HG03108 (cell line): Measurements from ENCODE around the gene H1-8.
"Not testable (repeated sequence)": the region's sequence is repeated elsewhere in the genome, so short reads cannot be mapped to it uniquely, and the experiment has no call there.

ENCODE experiments used
- ATAC-seq: cut with Tn5 transposase; IDR thresholded peaks from one replicate; pipeline ENCODE4 v1.9.1; 2021; ENCODE audit warnings: moderate library complexity; ENCODE audit not compliant: unreplicated experiment

H1-8 gene

DNA sequence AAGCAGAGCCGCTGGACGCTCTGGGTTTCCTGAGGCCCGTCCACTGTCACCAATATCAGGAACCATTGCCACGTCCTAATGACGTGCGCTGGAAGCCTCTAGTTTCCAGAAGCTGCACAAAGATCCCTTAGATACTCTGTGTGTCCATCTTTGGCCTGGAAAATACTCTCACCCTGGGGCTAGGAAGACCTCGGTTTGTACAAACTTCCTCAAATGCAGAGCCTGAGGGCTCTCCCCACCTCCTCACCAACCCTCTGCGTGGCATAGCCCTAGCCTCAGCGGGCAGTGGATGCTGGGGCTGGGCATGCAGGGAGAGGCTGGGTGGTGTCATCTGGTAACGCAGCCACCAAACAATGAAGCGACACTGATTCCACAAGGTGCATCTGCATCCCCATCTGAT is 11.3 kb upstream of the H1-8 start:
- ATAC-seq = no peak

DNA sequence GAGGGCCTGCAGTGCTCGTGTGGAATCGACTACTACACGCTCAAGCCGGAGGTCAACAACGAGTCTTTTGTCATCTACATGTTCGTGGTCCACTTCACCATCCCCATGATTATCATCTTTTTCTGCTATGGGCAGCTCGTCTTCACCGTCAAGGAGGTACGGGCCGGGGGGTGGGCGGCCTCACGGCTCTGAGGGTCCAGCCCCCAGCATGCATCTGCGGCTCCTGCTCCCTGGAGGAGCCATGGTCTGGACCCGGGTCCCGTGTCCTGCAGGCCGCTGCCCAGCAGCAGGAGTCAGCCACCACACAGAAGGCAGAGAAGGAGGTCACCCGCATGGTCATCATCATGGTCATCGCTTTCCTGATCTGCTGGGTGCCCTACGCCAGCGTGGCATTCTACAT is 10.7 kb upstream of the H1-8 start:
- ATAC-seq = no peak

DNA sequence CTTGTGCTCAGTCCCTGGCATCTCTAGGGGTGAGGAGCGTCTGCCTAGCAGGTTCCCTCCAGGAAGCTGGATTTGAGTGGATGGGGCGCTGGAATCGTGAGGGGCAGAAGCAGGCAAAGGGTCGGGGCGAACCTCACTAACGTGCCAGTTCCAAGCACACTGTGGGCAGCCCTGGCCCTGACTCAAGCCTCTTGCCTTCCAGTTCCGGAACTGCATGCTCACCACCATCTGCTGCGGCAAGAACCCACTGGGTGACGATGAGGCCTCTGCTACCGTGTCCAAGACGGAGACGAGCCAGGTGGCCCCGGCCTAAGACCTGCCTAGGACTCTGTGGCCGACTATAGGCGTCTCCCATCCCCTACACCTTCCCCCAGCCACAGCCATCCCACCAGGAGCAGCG is 9.6 kb upstream of the H1-8 start:
- no peak for ATAC-seq

DNA sequence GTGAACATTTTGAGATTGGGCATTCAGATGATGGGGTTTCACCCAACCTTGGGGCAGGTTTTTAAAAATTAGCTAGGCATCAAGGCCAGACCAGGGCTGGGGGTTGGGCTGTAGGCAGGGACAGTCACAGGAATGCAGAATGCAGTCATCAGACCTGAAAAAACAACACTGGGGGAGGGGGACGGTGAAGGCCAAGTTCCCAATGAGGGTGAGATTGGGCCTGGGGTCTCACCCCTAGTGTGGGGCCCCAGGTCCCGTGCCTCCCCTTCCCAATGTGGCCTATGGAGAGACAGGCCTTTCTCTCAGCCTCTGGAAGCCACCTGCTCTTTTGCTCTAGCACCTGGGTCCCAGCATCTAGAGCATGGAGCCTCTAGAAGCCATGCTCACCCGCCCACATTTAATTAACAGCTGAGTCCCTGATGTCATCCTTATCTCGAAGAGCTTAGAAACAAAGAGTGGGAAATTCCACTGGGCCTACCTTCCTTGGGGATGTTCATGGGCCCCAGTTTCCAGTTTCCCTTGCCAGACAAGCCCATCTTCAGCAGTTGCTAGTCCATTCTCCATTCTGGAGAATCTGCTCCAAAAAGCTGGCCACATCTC is 8.4 kb upstream of the H1-8 start:
- ATAC-seq = no peak

DNA sequence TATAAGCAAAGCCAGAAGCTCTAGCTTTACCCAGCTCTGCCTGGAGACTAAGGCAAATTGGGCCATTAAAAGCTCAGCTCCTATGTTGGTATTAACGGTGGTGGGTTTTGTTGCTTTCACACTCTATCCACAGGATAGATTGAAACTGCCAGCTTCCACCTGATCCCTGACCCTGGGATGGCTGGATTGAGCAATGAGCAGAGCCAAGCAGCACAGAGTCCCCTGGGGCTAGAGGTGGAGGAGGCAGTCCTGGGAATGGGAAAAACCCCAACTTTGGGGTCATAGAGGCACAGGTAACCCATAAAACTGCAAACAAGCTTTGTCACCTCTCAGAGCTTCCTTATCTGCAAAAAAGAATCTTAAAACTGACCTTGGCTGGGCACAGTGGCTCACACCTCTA is 7.9 kb upstream of the H1-8 start:
- no peak for ATAC-seq

DNA sequence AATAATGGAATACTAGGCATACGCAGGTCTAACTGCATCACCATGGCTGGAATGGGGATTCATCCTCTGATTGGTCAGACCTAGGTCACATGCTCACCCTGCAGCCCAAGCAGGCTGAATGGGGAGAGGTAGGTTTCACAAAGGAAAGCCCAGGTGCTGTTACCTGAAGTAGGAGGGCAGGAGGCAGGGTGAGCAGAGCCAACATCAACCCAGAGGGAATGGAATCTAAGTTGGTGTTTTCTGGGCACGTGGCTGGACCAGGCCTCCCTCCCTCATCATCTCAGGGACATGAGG is 6.7 kb upstream of the H1-8 start:
- ATAC-seq = no peak

DNA sequence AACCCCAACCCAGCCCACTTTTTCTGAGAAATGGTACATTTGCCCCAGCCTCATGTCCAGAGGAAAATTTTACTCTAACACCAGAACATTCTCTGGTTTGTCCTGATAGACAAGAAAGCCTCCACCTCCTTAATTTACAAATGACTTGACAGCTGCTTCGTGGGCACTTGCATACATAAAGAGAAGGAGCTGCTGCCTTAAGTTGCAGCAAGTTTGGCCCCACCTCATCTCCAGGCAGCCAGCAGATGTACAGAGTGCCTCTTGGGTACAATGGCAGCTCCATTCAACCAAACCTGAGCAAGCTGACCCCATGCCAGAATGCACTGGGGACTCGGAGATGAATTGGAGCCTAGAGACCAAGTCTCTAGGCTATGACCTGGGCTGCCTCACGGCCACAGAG is 6.2 kb upstream of the H1-8 start:
- ATAC-seq = no peak

DNA sequence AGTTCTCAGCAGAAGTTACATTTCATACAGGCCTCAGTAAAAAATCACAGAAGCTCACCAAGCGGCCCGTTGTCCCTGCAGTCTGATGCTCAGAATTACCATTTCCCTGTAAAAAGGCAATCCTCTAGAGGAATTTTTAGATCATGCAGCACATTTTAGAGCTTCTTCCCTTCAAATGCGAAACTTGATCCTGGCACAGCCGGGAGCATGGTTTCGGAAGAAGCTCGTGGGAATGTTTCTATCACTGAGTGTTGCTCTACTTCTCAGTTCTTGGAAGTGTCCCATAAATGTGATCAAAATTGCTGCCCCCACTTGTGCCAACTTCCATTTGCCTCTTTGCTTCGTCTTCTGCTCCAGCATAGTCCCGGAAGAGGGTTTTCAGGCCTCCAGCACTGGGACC is 3.8 kb upstream of the H1-8 start:
- no peak for ATAC-seq

DNA sequence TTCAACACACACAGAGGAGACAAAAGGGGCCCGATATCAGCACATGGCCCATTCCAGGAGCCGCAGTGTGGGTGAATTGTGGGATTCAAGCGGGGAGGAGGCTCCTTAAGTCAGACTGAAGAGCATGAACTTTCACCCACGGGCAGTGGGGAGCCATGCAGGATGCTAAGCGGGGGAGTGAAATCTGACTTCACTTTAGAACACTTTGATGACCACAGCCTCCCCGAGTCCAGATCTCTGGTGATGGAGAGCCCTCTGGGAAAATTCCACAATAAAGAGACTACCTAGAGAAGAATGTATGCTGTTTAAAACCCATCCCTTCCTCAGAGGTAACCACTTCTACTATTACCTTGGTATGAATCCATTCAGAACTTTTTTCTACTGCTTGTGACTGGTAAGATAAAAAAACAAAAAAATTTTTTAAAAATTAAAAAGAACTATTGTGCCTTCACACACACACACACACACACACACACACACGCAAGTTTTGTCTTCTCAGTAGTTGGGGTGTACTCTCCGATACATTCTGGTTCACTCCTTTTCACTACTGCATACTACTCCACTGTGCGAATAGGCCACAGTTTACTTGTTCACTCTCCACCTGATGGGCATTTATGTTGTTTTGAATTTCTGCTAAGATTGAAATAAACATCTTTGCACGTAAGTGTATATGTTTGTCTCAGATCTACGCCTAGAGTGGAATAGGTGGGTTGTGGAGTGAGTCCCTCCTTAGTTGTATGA is 2.0 kb upstream of the H1-8 start:
- ATAC-seq = no peak

DNA sequence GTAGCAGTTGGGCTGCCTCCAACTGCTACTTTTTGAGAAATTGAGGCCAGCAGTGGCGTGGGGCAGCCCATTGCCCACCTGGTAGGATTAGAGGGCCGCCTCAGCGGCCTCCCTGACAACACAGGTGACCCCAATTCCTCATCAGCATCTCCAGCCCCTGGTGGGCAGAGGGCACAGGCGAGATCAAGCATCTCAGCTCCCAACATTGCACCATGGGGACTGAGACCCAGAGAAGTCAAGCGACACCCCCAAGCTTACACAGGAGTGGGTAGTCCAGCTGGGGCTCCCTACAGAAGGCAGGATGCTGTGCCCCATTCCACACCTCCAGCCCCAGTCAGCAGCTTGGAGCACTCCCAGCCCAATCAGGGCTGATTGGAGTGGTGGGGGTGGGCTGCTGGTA is 228 bp upstream of the H1-8 start:
- no peak for ATAC-seq

DNA sequence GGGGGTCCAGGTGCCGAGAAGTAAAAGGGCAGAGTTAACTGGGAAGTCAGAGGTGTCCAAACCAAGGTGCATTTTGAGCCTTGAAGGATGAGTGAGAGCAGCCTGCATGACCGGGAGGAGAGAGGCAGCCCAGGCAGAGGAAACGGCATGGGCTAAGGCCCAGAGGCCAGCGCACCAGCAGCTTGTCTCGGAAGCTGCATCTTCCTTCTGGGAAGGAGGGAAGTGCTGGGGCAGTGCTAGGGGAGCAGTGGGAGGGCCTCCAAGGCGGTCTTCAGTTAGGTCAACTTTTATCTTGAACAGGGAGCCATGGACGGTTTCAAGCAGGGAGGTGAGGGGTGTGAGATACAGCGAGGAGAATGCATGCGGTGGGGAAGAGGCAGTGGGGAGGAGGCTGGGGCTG is 1.0 kb downstream of the H1-8 start:
- no peak for ATAC-seq

DNA sequence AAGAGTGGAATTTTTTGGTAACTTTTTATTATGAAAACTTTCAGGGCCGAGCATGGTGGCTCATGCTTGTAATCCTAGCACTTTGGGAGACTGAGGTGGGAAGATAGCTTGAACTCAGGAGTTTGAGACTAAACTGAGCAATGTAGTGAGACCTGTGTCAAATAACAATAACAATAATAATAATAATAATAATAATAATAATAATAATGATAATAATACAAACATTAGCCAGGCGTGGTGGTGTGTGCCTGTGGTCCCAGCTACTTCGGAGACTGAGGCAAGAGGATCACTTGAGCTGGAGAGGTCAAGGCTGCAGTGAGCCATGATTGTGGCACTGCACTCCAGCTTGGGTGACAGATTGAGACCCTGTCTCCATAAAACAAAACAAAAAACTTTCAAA is 3.0 kb downstream of the H1-8 start:
- ATAC-seq = not testable (repeated sequence)

DNA sequence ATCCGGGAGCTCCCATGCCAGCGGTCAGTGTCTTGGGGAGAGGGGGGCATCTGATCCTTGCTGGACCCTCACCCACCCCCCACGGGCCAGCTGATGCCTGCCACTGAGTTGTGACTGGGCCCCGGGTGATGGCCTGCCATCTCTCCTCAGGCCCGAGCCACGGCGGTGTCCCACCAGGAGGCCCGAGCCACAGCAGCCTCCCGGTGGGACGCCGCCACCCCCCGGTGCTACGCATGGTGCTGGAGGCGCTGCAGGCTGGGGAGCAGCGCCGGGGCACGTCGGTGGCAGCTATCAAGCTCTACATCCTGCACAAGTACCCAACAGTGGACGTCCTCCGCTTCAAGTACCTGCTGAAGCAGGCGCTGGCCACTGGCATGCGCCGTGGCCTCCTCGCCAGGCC is 4.3 kb downstream of the H1-8 start:
- no peak for ATAC-seq

DNA sequence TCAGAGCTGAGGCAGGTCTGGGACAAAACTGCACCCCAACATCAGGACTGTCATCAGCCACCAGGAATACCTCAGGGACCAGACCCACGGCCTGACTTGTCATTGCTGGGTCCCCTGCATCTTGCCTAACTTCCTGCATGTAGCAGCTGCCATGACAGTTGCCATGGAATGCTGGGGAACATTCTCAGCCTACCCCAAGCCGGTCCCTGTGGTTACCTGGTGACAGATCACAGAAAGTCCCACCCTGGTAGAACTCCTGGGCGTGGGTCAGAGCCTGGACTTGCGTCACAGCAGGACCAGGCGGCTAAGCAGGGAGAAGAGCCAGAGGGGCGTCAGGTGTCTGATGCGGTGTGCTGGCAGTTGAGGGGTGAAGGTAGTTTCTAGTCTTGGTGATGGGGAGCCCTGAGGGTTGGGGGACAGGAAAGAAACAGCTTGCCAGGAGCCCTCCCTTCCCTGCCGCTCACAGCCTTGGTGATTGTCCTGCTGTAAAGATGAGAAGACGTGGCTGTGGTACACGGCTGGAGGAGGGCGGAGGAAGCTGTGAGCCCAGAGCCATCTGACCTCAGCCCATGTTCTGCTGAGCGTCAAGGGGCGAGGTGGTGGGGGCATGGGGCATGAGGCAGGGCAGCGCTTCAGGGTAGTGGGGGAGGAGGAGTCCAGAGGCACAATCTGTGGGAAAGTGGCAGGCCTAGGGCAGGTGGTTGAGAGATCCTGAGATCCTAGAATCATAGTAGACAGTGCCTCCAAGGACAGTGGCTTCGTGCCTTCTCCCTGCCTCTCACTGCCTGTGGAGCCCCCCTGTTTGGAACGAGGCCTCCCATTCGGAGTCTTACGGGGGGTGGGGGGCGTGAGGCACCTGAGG is 5.4 kb downstream of the H1-8 start:
- no peak for ATAC-seq

DNA sequence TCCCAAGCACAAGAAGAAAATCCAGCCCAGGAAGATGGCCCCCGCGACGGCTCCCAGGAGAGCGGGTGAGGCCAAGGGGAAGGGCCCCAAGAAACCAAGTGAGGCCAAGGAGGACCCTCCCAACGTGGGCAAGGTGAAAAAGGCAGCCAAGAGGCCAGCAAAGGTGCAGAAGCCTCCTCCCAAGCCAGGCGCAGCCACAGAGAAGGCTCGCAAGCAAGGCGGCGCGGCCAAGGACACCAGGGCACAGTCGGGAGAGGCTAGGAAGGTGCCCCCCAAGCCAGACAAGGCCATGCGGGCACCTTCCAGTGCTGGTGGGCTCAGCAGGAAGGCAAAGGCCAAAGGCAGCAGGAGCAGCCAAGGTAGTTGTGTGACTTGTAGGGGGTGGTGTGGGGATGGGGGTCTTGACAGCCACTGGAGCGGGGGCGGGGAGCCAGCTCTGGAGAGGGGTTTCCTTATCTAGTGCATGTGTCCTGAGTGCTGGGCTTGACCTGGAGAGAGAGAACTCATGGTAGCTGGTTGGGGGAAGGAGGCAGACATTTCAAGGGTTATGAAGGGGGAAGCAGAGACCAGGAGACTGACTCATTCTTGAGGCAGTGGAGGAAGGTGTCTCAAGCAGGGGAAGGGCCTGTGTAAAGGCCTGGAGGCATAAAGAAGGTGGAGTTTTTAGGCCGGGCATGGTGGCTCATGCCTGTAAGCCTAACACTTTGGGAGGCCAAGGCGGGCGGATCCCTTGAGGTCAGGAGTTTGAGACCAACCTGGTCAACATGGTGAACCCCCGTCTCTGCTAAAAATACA is 6.2 kb downstream of the H1-8 start:
- ATAC-seq = no peak

DNA sequence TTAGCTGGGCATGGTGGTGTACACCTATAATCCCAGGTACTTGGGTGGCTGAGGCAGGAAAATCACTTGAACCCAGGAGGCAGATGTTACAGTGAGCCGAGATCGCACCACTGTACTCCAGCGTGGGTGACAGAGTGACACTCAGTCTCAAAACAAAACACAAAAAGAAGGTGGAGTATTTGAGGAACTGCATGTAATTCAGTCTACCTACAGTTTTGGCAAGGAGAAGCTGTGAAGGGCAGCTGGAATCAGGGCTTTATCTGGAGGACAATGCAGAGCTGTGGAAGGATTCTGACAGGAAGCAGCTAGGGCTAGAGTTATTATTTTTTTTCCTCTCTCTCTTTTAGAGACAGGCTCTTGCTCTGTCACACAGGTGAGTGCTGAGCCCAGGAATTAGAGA is 6.8 kb downstream of the H1-8 start:
- no peak for ATAC-seq

DNA sequence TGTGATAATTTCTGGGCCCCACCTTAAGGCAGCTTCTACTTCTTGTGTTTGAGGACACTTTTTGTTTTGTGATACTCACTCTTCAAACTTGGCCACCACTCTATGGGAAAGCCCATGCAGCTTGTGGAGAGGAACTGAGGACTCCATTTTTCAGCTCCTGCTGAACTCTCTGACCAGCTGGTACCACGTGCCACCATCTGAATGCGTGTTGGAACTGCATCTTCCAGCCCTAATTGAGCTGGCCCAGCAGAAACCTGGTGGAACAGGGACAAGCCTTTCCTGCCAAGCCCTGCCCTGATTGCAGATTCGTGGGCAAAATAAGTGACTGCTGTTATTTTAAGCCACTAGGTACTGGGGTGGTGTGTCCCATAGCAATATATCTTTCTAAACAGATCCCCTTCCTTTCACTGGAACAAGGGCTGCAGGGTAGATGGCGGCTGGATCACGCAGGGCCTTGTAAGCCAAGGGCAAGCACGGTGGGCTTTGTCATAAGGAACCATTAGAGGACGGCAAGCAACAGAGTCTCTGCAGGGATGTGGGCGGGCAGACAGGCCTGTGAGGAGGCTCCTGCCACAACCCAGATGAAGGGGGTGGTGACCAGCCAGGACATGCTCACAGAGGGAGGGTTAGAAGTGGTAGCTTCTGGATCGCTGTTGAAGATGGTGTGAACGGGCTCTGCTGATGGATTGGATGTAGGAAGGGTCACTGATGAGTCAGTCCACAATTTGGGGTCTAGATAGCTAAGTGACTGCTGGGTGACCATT is 9.5 kb downstream of the H1-8 start:
- no peak for ATAC-seq

DNA sequence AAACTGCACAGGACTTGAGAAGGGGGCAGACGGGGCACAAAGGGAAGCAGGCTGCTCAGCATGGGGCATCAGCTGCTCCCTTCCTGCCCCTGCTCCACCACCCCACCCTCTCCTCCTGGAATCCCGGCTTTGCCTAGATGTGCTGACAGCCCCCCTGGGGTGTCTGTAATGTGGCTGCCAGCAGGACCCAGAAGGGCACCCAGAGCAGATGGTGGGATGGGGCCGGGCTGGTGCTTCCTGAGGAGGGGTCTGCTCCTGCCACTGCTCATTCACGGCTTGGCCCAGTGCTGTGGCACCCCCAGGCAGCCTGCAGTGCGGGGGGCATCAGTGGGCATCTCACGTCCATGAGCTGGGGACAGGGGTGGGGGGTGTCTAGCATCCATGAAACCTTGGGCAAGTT is 10.2 kb downstream of the H1-8 start:
- no peak for ATAC-seq

DNA sequence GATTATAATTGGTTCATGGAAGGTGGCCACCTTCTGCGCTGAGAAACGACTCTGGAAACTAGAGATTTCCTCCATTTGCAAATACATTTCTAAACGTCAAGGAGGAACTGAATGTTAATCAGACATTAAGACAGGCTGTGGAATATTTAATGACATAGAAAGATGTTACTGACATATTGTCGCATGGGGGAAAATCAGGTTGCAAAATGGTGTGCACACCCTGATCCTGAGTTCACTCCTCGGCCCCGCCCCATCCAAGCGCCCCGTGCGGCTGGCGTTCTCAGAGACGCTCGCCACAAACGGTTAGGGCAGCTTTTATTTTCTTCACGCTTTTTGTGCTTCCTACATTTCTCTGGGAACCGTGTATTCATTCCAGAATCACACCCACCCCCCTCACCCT is 10.7 kb downstream of the H1-8 start:
- ATAC-seq = no peak

DNA sequence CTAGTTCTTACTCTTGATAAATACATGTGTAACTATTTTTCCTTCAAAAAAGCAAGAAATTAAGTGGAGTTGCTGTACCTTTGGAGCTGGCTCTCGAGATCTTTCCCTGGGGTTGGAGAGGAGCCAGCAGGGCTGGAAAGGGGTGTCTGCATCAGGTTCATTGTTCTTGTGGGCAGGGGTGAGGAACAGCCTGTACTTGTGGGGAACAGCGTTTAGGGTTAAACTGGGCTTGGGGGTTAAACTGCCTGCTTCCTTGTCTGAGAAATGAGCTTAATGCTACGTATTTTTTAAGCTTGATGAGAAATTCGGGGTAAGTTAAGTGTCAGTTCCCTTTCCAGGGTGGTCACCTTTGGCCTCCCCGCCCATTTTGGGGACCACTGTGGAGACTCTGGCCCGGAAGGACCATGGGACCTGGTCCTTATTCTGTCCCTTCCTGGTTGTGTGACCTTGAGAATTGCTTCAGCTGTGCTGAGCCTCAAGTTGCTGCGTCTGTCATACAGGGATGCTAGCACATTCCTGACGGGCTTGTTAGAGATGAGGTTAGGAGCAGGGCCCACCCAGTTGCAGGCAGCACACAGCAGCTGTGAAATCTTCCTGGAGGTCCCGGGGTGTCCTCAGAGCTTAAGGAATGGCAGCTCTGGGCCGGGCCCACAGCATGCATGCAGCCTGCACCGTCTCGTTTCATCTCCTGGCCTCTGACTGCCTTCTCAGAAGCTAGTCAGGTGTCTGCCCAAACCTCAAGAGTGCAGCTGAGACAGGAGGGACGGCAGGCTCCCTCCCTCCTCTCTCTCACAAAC is 11.6 kb downstream of the H1-8 start:
- no peak for ATAC-seq
